Activated CD4-positive, alpha-beta T cell treated with anti-CD3 and anti-CD28 coated beads, Interleukin-2, amount 10 ng/mL, durations not matched to agents 7 days and 5 days (primary cell): Measurements from ENCODE around the gene SCG5. TPM values are rescaled to one million over a fixed set of nuclear protein-coding genes. Genes with fewer than 3 reads are reported as not detected.

Experiments
- CTCF ChIA-PET: fragments of 350-600 bp; sonication (Branson Sonifier 250); formaldehyde crosslinking; loops from one replicate; lab custom pipeline; 2021; ENCODE audit warnings: antibody characterized with exemption; lab: Charles Lee
- POLR2A ChIA-PET: fragments of 350-600 bp; sonication (Branson Sonifier 250); formaldehyde crosslinking; loops from one replicate; lab custom pipeline; 2021; ENCODE audit warnings: antibody characterized with exemption; lab: Charles Lee
- DNase-seq: peaks from one replicate; pipeline ENCODE4 v3.0.0-alpha.2; 2020
- H3K27ac Mint-ChIP-seq: one replicate; pipeline ENCODE4 v1.8.0; 2021; ENCODE audit warnings: mild to moderate bottlenecking, moderate library complexity, mixed read lengths
- H3K27me3 Mint-ChIP-seq: one replicate; pipeline ENCODE4 v1.8.0; 2021; ENCODE audit warnings: mixed read lengths
- H3K36me3 Mint-ChIP-seq: one replicate; pipeline ENCODE4 v1.8.0; 2021; ENCODE audit warnings: low read depth, mixed read lengths
- H3K4me1 Mint-ChIP-seq: one replicate; pipeline ENCODE4 v1.8.0; 2021; ENCODE audit warnings: mixed read lengths
- H3K4me3 Mint-ChIP-seq: one replicate; pipeline ENCODE4 v1.8.0; 2021; ENCODE audit warnings: mild to moderate bottlenecking, moderate library complexity, mixed read lengths
- H3K9me3 Mint-ChIP-seq: one replicate; pipeline ENCODE4 v1.8.0; 2021; ENCODE audit warnings: mixed read lengths
- total RNA-seq, 2 experiments: library from RNA; stranded (reverse); gene quantifications; one replicate each; pipeline ENCODE4 v1.2.3, GENCODE V29; 2021

The SCG5 gene
- total RNA-seq, 2 experiments from 2014 or later = 2.5 to 3.7 TPM

DNA sequence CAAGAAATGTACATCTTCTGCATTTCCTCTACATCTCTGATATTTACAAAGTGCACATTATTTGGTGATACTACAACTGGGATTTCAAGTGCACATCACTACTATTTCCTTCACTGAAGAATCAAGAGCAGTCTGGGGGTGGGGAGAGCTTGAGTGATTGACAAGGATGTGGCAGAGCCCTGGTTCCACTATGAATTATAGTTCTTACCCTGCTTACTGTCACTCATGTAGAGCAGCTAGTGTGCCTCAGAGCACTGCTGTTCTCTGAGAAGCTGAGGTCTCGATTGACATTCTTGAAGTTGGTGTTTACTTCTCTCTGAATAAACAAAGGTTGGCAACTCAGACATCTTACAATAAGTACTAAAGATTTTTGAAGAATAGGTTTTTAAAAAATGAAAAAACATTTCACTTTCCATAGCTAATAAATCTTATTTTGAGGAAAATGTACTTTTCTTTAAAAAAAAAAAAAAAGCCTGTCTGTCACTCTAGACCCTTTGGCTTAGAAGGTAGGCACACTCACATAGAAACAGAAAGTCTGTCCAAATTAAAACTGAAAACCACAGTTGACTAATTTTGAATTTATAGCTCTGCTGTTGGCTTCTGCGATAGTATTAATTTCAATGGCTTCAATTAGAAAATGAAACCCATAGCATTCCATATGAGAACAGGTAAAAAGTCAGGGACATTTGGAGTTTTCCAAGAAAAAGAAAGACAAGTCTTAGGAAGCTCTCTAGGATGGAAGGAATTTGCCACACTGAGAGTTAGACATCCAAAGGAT lies 81.8 kb downstream of the SCG5 start:
- Mint-ChIP-seq H3K4me1 (peaks cover 22% of the 10 kb centered on the region), H3K27ac (no peak overlapping the region), H3K9me3 (peaks cover 3% of the 10 kb centered on the region), H3K27me3 (peaks cover 78% of the 10 kb centered on the region), H3K36me3 (no peaks in the 10 kb centered on the region), H3K4me3 (no peak overlapping the region)
- CTCF ChIA-PET = interaction anchor here (1.0 kb wide), 1 partner anchor 13 kb away, joined by 4 read pairs; no protein-coding TSS in a partner anchor
- no peak for DNase-seq
- POLR2A ChIA-PET = no interaction called here

DNA sequence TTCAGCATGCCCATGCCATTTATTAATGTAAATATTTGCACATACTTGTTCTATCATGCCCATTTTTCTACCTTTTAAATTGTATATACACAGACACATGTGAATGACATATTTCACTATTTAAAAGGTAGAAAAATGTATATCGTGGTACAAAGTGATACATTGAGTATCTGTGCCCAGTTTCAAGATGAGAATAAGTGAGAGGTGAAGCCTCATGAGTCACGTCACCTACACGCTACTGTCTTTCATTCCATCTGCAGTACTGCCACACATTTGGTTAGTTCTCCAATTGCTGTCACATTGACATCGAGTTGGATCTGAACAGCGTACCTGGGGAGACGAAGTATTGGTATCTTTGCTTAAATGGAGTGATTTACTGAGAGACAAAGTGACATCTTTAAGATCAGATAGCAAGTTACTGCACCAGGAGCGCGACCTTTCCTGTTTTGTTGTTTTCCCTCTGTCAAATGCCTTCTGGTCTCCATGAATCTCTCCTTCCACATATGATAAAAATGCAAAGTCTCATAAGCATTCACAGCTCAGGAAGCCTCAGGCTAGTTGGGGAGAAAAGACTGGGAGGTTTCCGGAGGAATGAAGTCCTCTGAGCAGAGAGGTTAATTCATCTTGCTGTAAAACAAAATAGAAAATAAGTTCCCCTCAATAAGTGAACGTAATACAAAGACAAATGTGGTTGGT lies 88.3 kb downstream of the SCG5 start:
- Mint-ChIP-seq H3K9me3 (peaks cover 3% of the 10 kb centered on the region), H3K4me1 (no peaks in the 10 kb centered on the region), H3K4me3 (no peak overlapping the region), H3K36me3 (no peaks in the 10 kb centered on the region), H3K27me3 (peaks cover 72% of the 10 kb centered on the region), H3K27ac (no peak overlapping the region)
- no peak for DNase-seq
- CTCF ChIA-PET = no interaction called here
- POLR2A ChIA-PET = no interaction called here

DNA sequence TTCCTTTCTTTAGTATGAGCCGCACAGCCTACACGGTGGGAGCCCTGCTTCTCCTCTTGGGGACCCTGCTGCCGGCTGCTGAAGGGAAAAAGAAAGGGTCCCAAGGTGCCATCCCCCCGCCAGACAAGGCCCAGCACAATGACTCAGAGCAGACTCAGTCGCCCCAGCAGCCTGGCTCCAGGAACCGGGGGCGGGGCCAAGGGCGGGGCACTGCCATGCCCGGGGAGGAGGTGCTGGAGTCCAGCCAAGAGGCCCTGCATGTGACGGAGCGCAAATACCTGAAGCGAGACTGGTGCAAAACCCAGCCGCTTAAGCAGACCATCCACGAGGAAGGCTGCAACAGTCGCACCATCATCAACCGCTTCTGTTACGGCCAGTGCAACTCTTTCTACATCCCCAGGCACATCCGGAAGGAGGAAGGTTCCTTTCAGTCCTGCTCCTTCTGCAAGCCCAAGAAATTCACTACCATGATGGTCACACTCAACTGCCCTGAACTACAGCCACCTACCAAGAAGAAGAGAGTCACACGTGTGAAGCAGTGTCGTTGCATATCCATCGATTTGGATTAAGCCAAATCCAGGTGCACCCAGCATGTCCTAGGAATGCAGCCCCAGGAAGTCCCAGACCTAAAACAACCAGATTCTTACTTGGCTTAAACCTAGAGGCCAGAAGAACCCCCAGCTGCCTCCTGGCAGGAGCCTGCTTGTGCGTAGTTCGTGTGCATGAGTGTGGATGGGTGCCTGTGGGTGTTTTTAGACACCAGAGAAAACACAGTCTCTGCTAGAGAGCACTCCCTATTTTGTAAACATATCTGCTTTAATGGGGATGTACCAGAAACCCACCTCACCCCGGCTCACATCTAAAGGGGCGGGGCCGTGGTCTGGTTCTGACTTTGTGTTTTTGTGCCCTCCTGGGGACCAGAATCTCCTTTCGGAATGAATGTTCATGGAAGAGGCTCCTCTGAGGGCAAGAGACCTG lies 89.5 kb downstream of the SCG5 start:
- no peaks in the 10 kb centered on the region for H3K4me1 Mint-ChIP-seq
- CTCF ChIA-PET = no interaction called here
- DNase-seq = no peak
- peaks cover 69% of the 10 kb centered on the region for H3K27me3 Mint-ChIP-seq
- no peak overlapping the region for H3K27ac Mint-ChIP-seq
- H3K36me3 Mint-ChIP-seq = no peaks in the 10 kb centered on the region
- H3K4me3 Mint-ChIP-seq = no peak overlapping the region
- POLR2A ChIA-PET = no interaction called here
- H3K9me3 Mint-ChIP-seq = no peaks in the 10 kb centered on the region

DNA sequence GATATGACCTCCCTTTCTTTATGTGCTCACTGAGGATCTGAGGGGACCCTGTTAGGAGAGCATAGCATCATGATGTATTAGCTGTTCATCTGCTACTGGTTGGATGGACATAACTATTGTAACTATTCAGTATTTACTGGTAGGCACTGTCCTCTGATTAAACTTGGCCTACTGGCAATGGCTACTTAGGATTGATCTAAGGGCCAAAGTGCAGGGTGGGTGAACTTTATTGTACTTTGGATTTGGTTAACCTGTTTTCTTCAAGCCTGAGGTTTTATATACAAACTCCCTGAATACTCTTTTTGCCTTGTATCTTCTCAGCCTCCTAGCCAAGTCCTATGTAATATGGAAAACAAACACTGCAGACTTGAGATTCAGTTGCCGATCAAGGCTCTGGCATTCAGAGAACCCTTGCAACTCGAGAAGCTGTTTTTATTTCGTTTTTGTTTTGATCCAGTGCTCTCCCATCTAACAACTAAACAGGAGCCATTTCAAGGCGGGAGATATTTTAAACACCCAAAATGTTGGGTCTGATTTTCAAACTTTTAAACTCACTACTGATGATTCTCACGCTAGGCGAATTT lies 91.2 kb downstream of the SCG5 start:
- Mint-ChIP-seq H3K4me1 (no peaks in the 10 kb centered on the region), H3K27ac (no peak overlapping the region), H3K9me3 (no peaks in the 10 kb centered on the region), H3K36me3 (no peaks in the 10 kb centered on the region), H3K4me3 (no peak overlapping the region), H3K27me3 (peaks cover 66% of the 10 kb centered on the region)
- CTCF ChIA-PET = no interaction called here
- DNase-seq = no peak
- POLR2A ChIA-PET = no interaction called here

DNA sequence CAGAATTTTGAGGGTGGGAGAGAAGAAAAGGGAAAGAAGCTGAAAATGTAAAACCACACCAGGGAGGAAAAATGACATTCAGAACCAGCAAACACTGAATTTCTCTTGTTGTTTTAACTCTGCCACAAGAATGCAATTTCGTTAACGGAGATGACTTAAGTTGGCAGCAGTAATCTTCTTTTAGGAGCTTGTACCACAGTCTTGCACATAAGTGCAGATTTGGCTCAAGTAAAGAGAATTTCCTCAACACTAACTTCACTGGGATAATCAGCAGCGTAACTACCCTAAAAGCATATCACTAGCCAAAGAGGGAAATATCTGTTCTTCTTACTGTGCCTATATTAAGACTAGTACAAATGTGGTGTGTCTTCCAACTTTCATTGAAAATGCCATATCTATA lies 91.8 kb downstream of the SCG5 start:
- no peak overlapping the region for H3K27ac Mint-ChIP-seq
- POLR2A ChIA-PET = no interaction called here
- no peaks in the 10 kb centered on the region for H3K9me3 Mint-ChIP-seq
- peaks cover 63% of the 10 kb centered on the region for H3K27me3 Mint-ChIP-seq
- H3K4me3 Mint-ChIP-seq = no peak overlapping the region
- CTCF ChIA-PET = no interaction called here
- no peaks in the 10 kb centered on the region for H3K36me3 Mint-ChIP-seq
- H3K4me1 Mint-ChIP-seq = no peaks in the 10 kb centered on the region
- no peak for DNase-seq

DNA sequence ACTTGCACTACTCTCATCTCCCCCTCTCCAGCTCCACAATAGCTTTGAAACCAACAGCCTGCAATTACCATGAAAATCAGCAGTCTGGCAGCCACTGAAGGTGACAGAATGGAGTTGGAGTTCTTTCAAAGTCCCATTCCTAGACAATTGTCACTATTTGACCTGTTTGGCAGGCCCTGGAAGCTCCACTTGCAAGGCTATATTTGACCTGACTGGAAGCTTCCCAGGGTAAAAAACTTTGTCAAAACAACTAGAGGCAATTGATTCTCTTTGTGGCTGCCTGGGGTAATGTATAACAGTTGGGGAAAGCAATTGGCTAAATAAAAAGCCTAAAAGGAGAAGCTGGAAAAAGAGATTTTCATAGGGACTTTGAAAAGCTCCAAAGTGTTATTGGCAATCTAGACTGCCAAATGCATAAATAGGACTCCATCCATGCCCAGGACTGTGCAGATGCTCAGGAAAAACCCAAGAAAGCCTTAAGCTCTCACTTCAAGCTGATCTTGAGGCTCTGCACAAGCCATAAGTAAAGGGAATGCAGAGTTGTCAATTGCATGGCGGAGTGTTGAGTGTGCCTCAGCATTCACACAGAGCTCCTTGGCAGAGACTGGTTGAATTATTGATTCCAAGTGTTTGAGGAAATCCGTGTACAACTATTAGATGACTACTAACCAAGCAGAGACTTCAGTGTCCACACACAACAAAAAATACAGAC lies 94.6 kb downstream of the SCG5 start:
- H3K27ac Mint-ChIP-seq = no peak overlapping the region
- no peaks in the 10 kb centered on the region for H3K4me1 Mint-ChIP-seq
- DNase-seq = no peak
- CTCF ChIA-PET = interaction anchor here (1.2 kb wide), 1 partner anchor 13 kb away, joined by 4 read pairs; no protein-coding TSS in a partner anchor
- no peaks in the 10 kb centered on the region for H3K9me3 Mint-ChIP-seq
- peaks cover 69% of the 10 kb centered on the region for H3K27me3 Mint-ChIP-seq
- POLR2A ChIA-PET = no interaction called here
- no peak overlapping the region for H3K4me3 Mint-ChIP-seq
- H3K36me3 Mint-ChIP-seq = no peaks in the 10 kb centered on the region

DNA sequence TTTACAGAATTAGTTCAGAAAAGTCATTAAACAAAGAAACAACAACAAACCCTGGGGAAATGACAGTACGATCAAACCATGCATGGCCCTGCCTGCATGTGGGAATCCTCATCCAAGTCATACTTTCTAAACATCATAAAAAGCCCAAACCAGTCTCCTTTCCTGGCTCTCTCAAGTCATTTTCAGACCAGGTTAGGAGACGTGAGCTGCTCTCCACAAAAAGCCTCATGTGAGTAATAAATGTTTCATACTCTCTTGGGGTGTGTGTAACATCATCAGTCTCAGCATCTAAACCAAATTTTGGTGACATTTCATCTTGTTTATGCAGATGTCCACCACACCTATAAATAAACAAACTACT lies 95.2 kb downstream of the SCG5 start:
- no peaks in the 10 kb centered on the region for H3K9me3 Mint-ChIP-seq
- no peak for DNase-seq
- H3K27ac Mint-ChIP-seq = no peak overlapping the region
- no peaks in the 10 kb centered on the region for H3K36me3 Mint-ChIP-seq
- CTCF ChIA-PET = interaction anchor here (1.2 kb wide), 1 partner anchor 14 kb away, joined by 4 read pairs; no protein-coding TSS in a partner anchor
- H3K4me3 Mint-ChIP-seq = no peak overlapping the region
- no peaks in the 10 kb centered on the region for H3K4me1 Mint-ChIP-seq
- peaks cover 66% of the 10 kb centered on the region for H3K27me3 Mint-ChIP-seq
- POLR2A ChIA-PET = no interaction called here

DNA sequence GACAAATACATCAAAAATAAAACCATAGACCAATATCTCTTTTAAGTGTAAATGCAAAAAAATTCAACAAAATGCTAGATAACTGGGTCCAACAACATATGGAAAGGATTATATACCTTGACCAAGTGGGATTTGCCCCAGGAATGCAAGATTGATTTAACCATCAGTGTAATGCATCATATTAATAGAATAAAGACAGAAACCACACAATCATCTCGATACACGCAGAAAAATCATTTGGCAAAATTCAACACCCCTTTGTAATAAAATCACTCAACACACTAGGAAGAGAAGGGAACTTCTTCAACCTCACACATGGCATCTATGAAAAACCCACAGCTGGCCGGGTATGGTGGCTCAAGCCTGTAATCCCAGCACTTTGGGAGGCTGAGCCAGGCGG lies 95.8 kb downstream of the SCG5 start:
- Mint-ChIP-seq H3K27me3 (peaks cover 65% of the 10 kb centered on the region), H3K36me3 (no peaks in the 10 kb centered on the region)
- CTCF ChIA-PET = no interaction called here

DNA sequence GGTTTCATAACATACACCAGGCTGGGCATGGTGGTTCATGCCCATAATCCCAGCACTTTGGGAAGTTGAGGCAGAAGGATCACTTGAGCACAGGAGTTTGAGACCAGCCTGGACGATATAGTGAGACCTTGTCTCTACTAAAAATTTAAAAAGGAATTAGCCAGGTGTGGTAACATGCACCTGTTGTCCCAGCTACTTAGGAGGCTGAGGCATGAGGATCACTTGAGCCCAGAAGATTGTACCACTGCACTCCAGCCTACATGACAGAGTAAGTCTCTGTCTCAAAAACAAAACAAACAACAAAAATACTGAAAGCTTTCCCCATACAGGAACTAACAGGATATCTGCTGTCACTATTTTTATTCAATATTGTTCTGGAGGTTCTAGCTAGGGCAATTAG lies 97.2 kb downstream of the SCG5 start:
- H3K9me3 Mint-ChIP-seq = no peaks in the 10 kb centered on the region
- no peaks in the 10 kb centered on the region for H3K36me3 Mint-ChIP-seq
- H3K27ac Mint-ChIP-seq = no peak overlapping the region
- no peak for DNase-seq
- no peaks in the 10 kb centered on the region for H3K4me1 Mint-ChIP-seq
- CTCF ChIA-PET = no interaction called here
- POLR2A ChIA-PET = no interaction called here
- H3K4me3 Mint-ChIP-seq = no peak overlapping the region
- peaks cover 63% of the 10 kb centered on the region for H3K27me3 Mint-ChIP-seq

More for the DNA sequence above, 95.8 kb downstream of the SCG5 start:
- DNase-seq = no peak
- Mint-ChIP-seq H3K9me3 (no peaks in the 10 kb centered on the region), H3K4me1 (no peaks in the 10 kb centered on the region), H3K4me3 (no peak overlapping the region), H3K27ac (no peak overlapping the region)
- POLR2A ChIA-PET = no interaction called here

DNA sequence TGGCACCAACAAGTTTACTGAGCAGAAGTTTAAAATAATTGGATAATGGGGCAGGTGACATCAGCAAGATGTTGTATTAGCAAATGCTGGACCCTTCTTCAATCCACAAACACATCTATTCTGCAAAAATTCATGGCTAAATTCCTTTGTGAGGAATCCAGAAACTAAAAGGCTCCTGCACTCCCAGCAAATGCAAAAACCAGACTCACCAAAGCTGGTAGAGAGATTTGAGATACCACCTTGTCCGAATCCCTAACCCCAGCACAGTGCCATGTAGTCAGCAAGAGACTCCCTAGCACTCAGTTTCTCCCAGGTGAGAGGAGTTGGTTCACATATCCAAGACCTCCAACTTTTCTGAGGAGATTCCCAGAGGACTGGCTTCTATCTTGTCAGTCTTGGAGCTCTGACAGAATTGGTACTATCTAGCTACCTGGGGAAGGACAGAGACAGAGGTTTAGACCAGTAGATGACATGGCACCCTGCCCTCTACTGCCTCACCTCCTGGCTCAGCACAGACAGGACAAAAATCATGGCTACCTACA lies 98.1 kb downstream of the SCG5 start:
- CTCF ChIA-PET = no interaction called here
- Mint-ChIP-seq H3K9me3 (no peaks in the 10 kb centered on the region), H3K27ac (no peak overlapping the region), H3K36me3 (no peaks in the 10 kb centered on the region), H3K27me3 (peaks cover 55% of the 10 kb centered on the region), H3K4me3 (no peak overlapping the region), H3K4me1 (no peaks in the 10 kb centered on the region)
- POLR2A ChIA-PET = no interaction called here
- no peak for DNase-seq

DNA sequence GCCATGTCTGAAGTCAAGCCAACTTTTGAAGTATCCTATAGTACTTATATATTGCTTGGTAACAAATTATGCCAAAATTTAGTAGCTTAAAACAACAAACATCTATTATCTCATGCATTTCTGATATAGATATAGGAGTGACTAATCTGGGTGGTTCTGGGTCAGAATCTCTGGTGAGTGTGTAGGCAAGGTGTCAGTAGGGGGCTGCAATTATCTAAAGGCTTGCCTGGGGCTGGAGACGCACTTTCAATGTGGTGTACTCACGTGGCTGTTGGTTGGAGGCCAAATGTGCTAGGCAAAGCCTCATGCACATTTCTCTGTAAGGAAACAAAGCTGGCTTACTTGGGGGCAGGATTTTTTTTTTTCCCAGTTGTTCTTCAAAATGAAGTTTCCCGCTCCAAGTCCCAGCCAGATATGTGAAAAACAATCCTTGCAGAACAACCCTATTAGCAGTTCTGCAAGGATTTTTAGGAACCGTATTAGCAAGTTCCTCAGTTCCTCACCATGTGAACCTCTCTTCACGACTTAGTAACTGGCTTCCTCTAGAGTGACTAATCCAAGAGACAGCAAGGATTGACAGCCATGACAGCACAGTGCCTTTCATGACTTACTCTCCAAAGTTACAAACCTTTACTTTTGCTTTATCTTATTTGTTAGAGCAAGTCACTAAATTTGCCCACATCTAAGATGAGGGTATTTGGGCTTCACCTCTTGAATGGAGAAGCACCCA lies 102.1 kb downstream of the SCG5 start:
- ChIA-PET CTCF (no interaction called here), POLR2A (no interaction called here)
- no peak overlapping the region for H3K4me3 Mint-ChIP-seq
- H3K4me1 Mint-ChIP-seq = no peaks in the 10 kb centered on the region
- no peak overlapping the region for H3K27ac Mint-ChIP-seq
- no peaks in the 10 kb centered on the region for H3K36me3 Mint-ChIP-seq
- H3K27me3 Mint-ChIP-seq = peaks cover 45% of the 10 kb centered on the region
- no peak for DNase-seq
- no peaks in the 10 kb centered on the region for H3K9me3 Mint-ChIP-seq
